ENCODE results near the gene USP32.
A peak's percentile ranks its signal among the peaks of the same experiment; 100 is the strongest.
"Not testable (repeated sequence)": the region's sequence is repeated elsewhere in the genome, so short reads cannot be mapped to it uniquely, and the experiment has no call there.

The USP32 gene

DNA sequence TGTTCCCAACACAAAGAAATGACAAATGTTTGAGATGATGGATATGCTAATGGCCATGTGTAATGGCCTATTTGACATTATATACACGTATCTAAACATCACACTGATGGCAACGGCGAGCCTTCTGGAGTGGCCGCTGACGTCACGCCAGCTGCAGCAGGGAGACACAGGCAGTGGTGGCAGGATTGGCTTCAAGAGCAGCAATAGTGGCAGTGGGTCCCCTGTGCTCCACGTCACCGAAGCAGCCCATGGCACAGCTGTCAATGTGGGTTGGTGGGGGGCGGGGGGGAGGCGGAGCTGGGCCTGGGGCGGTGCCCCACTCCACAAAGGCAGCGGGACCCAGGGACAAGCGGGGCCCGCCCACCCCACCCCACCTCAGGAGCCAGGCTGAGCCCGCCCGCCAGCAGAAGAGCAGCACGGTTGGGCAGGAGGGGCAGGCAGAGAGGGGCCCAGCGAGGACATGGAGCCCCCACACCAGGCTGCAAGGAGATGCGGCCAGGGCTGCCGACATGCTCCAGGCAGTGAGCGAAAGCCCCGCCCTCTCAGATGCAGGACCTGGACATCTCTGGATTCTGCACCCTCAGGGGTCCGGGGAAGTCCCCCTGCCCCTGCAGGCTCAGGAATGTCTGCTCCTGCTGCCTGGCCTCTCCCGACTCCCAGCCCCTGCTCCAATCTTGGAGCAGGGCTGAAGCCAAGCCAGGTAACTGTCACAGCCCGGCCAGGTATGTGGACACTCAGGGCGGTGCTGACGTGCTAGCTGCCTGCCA lies 64.6 kb downstream of the USP32 start:
- DNase-seq, result no peak

- DNase-seq, result no peak
Measured at GRCh38 chr17:60326702-60327101, 65.2 kb downstream of the USP32 start.

- no peak for DNase-seq
Measured at GRCh38 chr17:60325730-60326524, 66.0 kb downstream of the USP32 start.

GRCh38 chr17:60323754-60324153 lies 68.2 kb downstream of the USP32 start:
- no peak for DNase-seq

DNA sequence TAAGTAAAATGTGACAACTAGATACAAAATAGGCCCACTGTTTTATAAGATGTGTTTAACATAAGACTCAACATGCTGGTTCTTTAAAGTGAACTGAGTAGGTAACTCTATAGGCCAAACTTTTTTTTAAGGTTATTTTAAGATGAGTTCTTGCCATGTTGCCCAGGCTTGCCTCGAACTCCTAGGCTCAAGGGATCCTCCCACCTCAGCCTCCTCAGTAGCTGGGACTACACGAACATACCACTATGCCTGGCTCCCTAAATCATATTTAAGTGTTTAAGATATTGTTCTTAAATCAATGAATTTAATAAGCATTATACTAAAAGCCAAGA lies 69.9 kb downstream of the USP32 start:
- no peak for DNase-seq

DNA sequence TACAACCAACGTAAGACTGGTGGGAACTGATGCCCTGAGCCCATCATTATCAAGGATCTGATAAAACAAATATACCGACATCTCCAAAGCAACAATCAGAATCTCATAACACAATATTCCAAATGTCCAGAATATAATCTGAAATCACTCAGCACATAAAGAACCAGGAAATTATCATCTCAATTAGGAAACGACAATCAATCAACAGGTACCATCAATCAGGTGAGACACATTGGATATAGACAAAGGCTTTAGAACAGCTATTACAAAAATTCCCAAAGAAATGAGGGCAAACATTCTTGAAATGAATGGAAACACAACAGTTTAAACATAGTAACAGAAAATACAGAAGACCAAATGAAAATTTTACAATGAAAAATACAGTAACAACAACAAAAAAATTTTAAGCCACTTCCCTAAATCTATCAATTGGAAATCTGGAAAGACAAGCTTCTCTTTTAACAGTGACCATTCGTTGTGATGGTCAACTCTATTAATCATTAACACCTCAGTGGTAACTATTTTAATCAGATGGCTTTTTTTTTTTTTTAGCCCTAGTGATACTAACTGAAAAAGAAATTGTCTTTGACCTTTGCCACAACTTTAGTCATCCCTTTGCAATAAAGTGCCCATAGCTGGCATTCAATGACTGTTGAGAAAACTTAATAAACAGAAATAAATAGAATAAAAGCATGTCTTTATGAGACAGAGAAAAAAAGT lies 70.4 kb downstream of the USP32 start:
- no peak for DNase-seq

DNA sequence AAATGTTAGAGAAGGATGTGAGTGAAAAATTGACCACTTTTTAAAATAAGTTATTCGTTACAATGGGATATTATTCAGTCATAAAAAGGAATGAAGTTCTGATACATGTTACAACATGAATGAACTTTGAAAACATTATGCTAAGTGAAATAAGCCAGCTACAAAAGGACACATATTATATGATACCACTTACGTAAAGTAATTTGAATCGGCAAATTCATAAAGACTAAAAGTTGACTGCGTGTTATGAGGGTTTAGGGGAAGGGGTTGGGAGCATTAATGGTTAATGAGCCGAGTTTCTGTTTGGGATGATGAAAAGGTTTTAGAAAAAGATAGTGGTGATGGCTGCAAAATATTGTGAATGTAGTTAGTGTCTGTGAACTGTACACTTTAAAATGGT lies 73.1 kb downstream of the USP32 start:
- DNase-seq, result no peak

DNA sequence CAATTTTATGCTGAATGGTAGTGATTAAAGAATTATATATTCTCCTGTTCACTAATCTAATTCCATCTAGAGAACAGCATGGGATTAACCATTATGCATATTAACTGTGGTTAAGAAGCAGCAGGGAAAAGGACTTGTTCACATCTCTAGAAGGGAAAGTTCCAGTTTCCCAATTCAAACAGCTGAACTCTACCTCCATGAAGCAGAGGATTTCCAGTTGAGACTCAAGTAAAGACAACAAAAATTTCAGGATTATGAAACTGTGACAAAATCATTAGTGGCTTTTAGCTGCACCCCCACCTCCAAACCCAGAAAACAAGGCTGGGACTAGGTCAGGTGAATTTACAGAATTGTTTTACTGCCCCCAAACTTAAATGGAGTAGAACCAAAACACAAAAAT lies 73.6 kb downstream of the USP32 start:
- no peak for DNase-seq

- DNase-seq, result no peak
Measured at GRCh38 chr17:60315650-60316049, 76.3 kb downstream of the USP32 start.

- not testable (repeated sequence) for DNase-seq
Measured at GRCh38 chr17:60314900-60315299, 77.0 kb downstream of the USP32 start.

- DNase-seq, result no peak
Measured at GRCh38 chr17:60314423-60314822, 77.5 kb downstream of the USP32 start.

- DNase-seq, result peak; percentile 30
Measured at GRCh38 chr17:60311936-60312335, 80.0 kb downstream of the USP32 start.

- DNase-seq, result no peak
Measured at GRCh38 chr17:60311186-60311585, 80.7 kb downstream of the USP32 start.

- no peak for DNase-seq
Measured at GRCh38 chr17:60305141-60305540, 86.8 kb downstream of the USP32 start.

- DNase-seq, result no peak
Measured at GRCh38 chr17:60304502-60304901, 87.4 kb downstream of the USP32 start.

DNA sequence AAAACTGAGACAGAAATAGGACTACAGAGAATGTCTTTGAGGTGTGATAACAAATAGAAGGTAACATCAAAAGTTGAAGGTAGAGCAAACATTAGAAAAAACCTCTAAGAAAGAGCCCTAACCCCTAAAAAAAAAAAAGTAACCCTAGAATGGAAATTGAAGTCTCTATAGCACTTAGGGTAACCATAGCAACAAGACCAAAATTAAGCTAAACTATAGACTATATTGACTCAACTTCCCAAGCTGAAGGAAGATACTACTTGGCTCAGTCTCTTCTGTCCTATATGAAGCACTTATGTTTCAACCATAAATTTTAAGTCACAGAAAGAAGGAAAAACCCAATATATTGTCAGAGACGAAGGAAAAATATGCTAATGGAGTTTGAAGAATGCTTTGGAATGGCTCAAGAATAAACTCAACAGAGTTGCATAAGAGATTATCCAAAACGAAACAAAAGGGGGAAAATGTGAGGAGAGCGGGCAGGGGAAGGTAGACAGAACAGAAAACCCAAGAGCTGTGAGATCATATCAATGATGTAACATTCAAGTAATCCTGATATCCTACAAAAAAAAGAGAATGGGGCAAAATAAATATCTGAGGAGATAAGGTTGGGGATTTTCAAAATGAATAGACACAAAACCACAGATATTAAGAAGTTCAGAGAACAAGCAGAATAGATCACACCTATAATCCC lies 88.4 kb downstream of the USP32 start:
- DNase-seq, result no peak

DNA sequence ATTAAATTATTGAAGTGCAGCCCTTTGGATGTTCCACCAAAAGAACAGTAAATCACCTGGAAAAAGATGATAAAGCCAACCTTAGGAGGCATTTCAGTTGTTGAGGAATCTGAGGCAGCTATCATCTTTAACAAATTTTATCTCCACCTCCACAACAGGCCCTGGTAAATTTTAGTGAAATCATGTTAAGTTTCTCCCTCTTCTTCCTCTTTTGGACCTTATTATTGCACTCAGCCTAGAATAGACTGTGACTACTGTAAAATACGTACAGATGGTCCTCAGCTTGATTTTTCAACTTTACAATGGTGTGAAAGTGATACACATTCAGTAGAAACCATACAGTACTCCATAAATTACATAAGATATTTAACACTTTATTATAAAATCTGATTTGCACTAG lies 90.3 kb downstream of the USP32 start:
- no peak for DNase-seq

DNA sequence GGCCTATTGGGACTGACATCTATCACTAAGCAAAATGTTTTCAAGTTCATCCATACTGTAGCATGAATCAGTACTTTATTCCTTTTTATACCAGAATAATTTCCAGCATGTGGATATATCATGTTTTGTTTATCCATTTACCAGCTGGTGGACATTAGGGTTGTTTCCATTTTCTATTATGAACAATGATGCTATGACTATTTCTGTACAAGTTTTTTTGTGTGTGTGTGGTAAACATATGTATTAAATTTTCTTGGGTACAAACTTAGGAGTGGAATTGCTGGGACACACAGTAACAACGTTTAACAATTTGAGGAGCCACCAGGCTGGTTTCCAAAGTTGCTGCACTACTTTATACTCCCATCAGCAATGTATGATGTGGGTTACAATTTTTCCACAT lies 91.0 kb downstream of the USP32 start:
- DNase-seq, result no peak

DNA sequence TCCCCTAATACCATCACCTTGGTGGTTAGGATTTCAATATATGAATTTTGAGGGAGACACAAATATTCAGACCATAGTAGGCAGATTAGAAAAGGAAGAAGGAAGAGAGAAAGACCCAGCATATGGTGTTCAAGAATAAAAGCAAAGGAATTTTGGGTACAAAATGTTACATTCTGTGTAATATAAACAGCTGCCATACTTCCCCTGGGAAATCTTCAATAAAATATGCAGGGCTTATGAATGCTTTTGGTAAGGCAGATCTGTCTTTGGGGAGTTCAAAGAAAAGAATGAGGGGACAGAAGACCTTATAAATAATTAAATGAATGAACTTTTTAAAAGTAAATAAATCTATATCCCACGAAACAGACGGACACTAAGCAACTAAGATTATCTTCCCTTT lies 91.9 kb downstream of the USP32 start:
- no peak for DNase-seq

- no peak for DNase-seq
Measured at GRCh38 chr17:60297760-60298401, 94.1 kb downstream of the USP32 start.

DNA sequence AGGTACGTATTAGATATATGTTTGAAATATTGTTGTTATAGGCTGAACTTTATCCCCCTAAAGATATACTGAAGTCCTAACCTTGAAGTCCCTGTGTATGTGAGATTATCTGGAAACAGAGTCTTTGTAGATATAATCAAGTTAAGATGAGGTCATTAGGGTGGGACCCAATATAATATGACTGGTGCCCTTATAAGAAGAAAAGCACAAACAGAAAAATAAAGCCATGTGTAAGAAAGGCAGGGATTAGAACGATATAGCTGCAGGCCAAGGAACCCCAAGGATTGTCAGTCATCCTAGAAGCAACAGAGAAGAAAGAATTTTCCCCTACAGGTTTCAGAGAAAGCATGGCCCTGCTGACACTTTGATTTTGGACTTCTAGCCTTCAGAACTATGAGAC lies 95.8 kb downstream of the USP32 start:
- DNase-seq, result no peak

GRCh38 chr17:60293580-60294335 lies 98.2 kb downstream of the USP32 start:
- DNase-seq, result no peak

Data from femur (tissue), 1 donor.